Inflammatory macrophage treated with lipopolysaccharide for 1 hour (primary cell): ENCODE data around the gene PDE6A.

ENCODE experiments used
- DNase-seq, 2 donors: peaks; one replicate each; pipeline ENCODE4 v3.0.0-alpha.2; 2020 to 2022

PDE6A gene

DNA sequence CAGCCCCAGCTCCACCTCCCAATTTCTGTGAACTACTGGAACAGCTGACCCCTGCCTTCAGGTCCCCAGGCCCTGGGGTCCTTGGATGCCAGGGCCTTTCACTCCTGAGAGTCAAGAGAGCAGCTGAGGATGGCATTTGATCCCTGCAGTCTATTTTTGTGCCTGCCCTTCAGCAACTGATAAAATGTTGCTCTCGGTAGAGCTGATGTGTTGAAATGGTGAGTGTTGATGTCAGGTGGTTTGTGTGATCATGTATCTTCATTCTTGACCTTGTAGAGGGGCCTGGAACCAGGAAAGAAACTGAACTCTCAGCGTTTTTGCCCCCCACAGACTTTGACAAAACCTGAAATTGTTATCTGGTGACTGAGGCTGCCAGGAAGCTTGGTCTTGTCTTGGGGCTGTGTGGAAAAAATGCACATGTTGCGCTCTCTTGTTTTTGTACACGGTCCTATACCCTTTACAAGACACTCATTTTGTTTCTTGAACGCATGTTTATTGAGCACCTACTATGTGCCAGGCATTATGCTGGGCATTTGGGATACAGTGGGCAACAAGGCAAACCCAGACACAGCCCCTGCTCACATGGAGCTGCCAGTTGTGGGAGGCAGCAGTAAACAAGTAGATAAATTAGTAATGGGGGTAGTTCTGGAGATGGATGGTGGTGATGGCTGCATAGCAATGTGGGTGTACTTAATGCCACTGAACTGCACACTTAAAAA is 136.2 kb downstream of the PDE6A start:
- no peak for DNase-seq
